ENCODE data around the gene PLXNB2.
A peak's percentile ranks its signal among the peaks of the same experiment; 100 is the strongest.

The PLXNB2 gene

GRCh38 chr22:50228366-50228765 lies 79.1 kb downstream of the PLXNB2 start:
- H3K4me3 ChIP-seq (ENCODE audit: low read depth, low read length): no peak overlapping the region
- H3K9ac ChIP-seq (ENCODE audit: low read length): peak overlapping the region; percentile 19
- H3K36me3 ChIP-seq (ENCODE audit: control insufficient read depth, insufficient read depth, low read length): peaks cover 20% of the 10 kb centered on the region
- no peak overlapping the region for H3K27ac ChIP-seq (ENCODE audit: low read depth, low read length)
- H3K9me3 ChIP-seq (ENCODE audit: control insufficient read depth, insufficient read depth, low read depth, low read length): no peaks in the 10 kb centered on the region
- H3K27me3 ChIP-seq (ENCODE audit: control insufficient read depth, insufficient read depth, low read length): no peaks in the 10 kb centered on the region
- no peaks in the 10 kb centered on the region for H3K4me1 ChIP-seq (ENCODE audit: control insufficient read depth, insufficient read depth, low read length)

- H3K36me3 ChIP-seq (ENCODE audit: control insufficient read depth, insufficient read depth, low read length): peaks cover 25% of the 10 kb centered on the region
- no peak overlapping the region for H3K9ac ChIP-seq (ENCODE audit: low read length)
- no peak overlapping the region for H3K4me3 ChIP-seq (ENCODE audit: low read depth, low read length)
- H3K9me3 ChIP-seq (ENCODE audit: control insufficient read depth, insufficient read depth, low read depth, low read length): no peaks in the 10 kb centered on the region
- no peaks in the 10 kb centered on the region for H3K27me3 ChIP-seq (ENCODE audit: control insufficient read depth, insufficient read depth, low read length)
- no peak overlapping the region for H3K27ac ChIP-seq (ENCODE audit: low read depth, low read length)
- H3K4me1 ChIP-seq (ENCODE audit: control insufficient read depth, insufficient read depth, low read length): no peaks in the 10 kb centered on the region
These were observed 79.7 kb downstream of the PLXNB2 start for GRCh38 chr22:50227579-50228215.

GRCh38 chr22:50226875-50227165 lies 80.6 kb downstream of the PLXNB2 start:
- Histone ChIP-seq H3K36me3 (ENCODE audit: control insufficient read depth, insufficient read depth, low read length) (peaks cover 34% of the 10 kb centered on the region), H3K4me1 (ENCODE audit: control insufficient read depth, insufficient read depth, low read length) (no peaks in the 10 kb centered on the region), H3K27me3 (ENCODE audit: control insufficient read depth, insufficient read depth, low read length) (no peaks in the 10 kb centered on the region), H3K4me3 (ENCODE audit: low read depth, low read length) (no peak overlapping the region), H3K27ac (ENCODE audit: low read depth, low read length) (no peak overlapping the region), H3K9me3 (ENCODE audit: control insufficient read depth, insufficient read depth, low read depth, low read length) (no peaks in the 10 kb centered on the region), H3K9ac (ENCODE audit: low read length) (no peak overlapping the region)

GRCh38 chr22:50226063-50226874 lies 81.2 kb downstream of the PLXNB2 start:
- Histone ChIP-seq H3K36me3 (ENCODE audit: control insufficient read depth, insufficient read depth, low read length) (peaks cover 39% of the 10 kb centered on the region), H3K4me1 (ENCODE audit: control insufficient read depth, insufficient read depth, low read length) (no peaks in the 10 kb centered on the region), H3K9ac (ENCODE audit: low read length) (no peak overlapping the region), H3K27me3 (ENCODE audit: control insufficient read depth, insufficient read depth, low read length) (no peaks in the 10 kb centered on the region), H3K4me3 (ENCODE audit: low read depth, low read length) (no peak overlapping the region), H3K9me3 (ENCODE audit: control insufficient read depth, insufficient read depth, low read depth, low read length) (no peaks in the 10 kb centered on the region), H3K27ac (ENCODE audit: low read depth, low read length) (no peak overlapping the region)

DNA sequence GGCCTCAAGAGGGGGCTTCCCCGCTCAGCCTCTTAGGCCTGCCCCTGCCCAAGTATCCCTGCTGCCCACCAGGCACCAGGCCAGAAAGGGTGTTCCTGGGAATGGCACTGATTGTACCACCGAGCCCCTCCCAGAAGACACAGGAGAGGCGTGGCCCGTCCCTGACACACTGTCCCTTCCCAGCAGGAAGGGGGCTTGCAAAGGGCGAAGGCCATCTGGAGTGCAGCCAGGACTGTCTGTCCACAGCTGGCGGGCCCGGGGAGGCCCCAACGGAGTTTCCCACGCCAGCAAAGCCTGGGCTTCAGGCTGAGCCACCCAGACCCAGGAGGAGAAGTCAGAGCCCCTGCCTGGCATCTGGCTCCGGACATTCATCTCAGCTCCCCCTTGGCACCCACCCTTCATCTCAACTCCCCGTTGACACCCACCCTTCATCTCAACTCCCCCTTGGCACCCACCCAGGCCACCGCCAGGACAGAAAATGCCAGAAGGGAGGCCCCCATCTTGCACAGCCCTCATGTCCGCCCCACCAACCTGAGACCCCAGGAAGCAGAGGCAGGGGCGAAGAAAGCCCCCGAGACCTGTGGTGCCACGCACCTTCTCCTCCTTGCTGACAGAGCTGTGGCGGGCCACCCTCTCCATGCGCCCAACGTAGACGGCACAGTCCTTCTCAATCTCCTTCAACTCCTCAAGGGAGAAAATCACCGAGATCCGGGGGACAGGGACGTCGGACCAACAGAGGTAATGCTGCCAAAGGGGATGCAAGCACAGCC lies 82.1 kb downstream of the PLXNB2 start:
- Histone ChIP-seq H3K27me3 (ENCODE audit: control insufficient read depth, insufficient read depth, low read length) (no peaks in the 10 kb centered on the region), H3K4me3 (ENCODE audit: low read depth, low read length) (no peak overlapping the region), H3K9me3 (ENCODE audit: control insufficient read depth, insufficient read depth, low read depth, low read length) (no peaks in the 10 kb centered on the region), H3K27ac (ENCODE audit: low read depth, low read length) (no peak overlapping the region), H3K36me3 (ENCODE audit: control insufficient read depth, insufficient read depth, low read length) (peaks cover 47% of the 10 kb centered on the region), H3K4me1 (ENCODE audit: control insufficient read depth, insufficient read depth, low read length) (no peaks in the 10 kb centered on the region), H3K9ac (ENCODE audit: low read length) (no peak overlapping the region)

Measured in HUES6 (cell line).